HCT116 (cell line): Measurements from ENCODE around the gene METTL21C. TPM values are rescaled to one million over a fixed set of nuclear protein-coding genes. Genes with fewer than 3 reads are reported as not detected.

Experiments
- ATAC-seq: fragments of 200-7000 bp; cut with Tn5 transposase; 2 replicates; pipeline ENCODE4 v1.9.1; 2020; ENCODE audit warnings: mild to moderate bottlenecking, moderate library complexity
- BruUV-seq: library from RNA; stranded (reverse); fragments of 400-500 nt; replicated peaks from 2 replicates; lab custom pipeline; 2021; lab: Mats Ljungman, UMichigan
- CTCF ChIA-PET: fragments of 300-600 bp; sonication (Branson Sonifier 250); formaldehyde crosslinking; loops from one replicate; lab custom pipeline; 2021; ENCODE audit warnings: antibody characterized with exemption; lab: Charles Lee
- POLR2A ChIA-PET: fragments of 300-600, 350-600 bp; sonication (Branson Sonifier 250); formaldehyde crosslinking; loops from one replicate; lab custom pipeline; 2021; ENCODE audit warnings: antibody characterized with exemption; lab: Charles Lee
- RAD21 ChIA-PET, 2 experiments: fragments of 300-600 bp; sonication (Branson Sonifier 250); formaldehyde crosslinking; loops; one replicate each; lab custom pipeline; 2023; ENCODE audit warnings: low total read pairs in 2 of 2; ENCODE audit not compliant: uncharacterized antibody in 2 of 2, unreplicated experiment in 2 of 2, low non-redundant PET in 1 of 2; lab: Charles Lee
- DNase-seq: peaks from one replicate; pipeline ENCODE4 v3.0.0-alpha.2; 2010; ENCODE audit warnings: low read depth, low spot score
- H2AFZ ChIP-seq: fragments of 200-600 bp; shearing (Covaris generic), sonication (generic); 2 replicates; pipeline ENCODE4 v1.6.1; 2017; ENCODE audit warnings: low read depth, mixed run types, mixed read lengths, antibody characterized with exemption, low read length; ENCODE audit not compliant: poor library complexity, severe bottlenecking
- H3K27ac ChIP-seq: 2 replicates; pipeline ENCODE4 v1.5.1; 2012; ENCODE audit warnings: low read depth, low read length
- H3K27me3 ChIP-seq: fragments of 200-600 bp; sonication (generic); 2 replicates; pipeline ENCODE4 v1.6.1; 2016; ENCODE audit warnings: mixed run types, low read length, mixed read lengths; ENCODE audit not compliant: insufficient read depth
- H3K36me3 ChIP-seq, 2 experiments: fragments of 200-500 bp in 1 of 2; fragments of 200-600 bp in 1 of 2; sonication (Bioruptor generic) in 1 of 2; sonication (generic) in 1 of 2; 2 replicates each; pipeline versions ENCODE4 v1.5.1 to v1.6.1; 2014 to 2016; ENCODE audit warnings: low read length in 2 of 2, inconsistent platforms in 1 of 2, mixed read lengths in 1 of 2, mixed run types in 1 of 2; ENCODE audit not compliant: insufficient read depth in 2 of 2, control insufficient read depth in 1 of 2
- H3K4me1 ChIP-seq, 2 experiments: fragments of 200-600 bp in 1 of 2; sonication (generic) in 1 of 2; 2 replicates each; pipeline versions ENCODE4 v1.5.1 to v1.6.1; 2012 to 2017; ENCODE audit warnings: low read length in 2 of 2, inconsistent platforms in 1 of 2, mild to moderate bottlenecking in 1 of 2, mixed read lengths in 1 of 2, mixed run types in 1 of 2, moderate library complexity in 1 of 2; ENCODE audit not compliant: insufficient read depth in 2 of 2, control insufficient read depth in 1 of 2
- H3K4me2 ChIP-seq: fragments of 200-600 bp; sonication (generic); 2 replicates; pipeline ENCODE4 v1.6.1; 2017; ENCODE audit warnings: mixed run types, low read length, mixed read lengths
- H3K4me3 ChIP-seq, 2 experiments: fragments of 200-600 bp in 1 of 2; sonication (generic) in 1 of 2; replicated peaks in 1 of 2; 2 replicates each; pipeline ENCODE4 v1.5.1; 2011 to 2016; ENCODE audit warnings: low read length in 2 of 2, control low read depth in 1 of 2, low read depth in 1 of 2, mild to moderate bottlenecking in 1 of 2, mixed read lengths in 1 of 2, mixed run types in 1 of 2
- H3K79me2 ChIP-seq: fragments of 200-600 bp; sonication (generic); 2 replicates; pipeline ENCODE4 v1.6.1; 2017; ENCODE audit warnings: mild to moderate bottlenecking, mixed run types, low read length, moderate library complexity, mixed read lengths; ENCODE audit not compliant: insufficient read depth
- H3K9ac ChIP-seq: fragments of 200-600 bp; sonication (generic); 2 replicates; pipeline ENCODE4 v1.6.1; 2016; ENCODE audit warnings: low read length, mixed read lengths
- H3K9me2 ChIP-seq: fragments of 200-600 bp; sonication (generic), shearing (Covaris generic); 2 replicates; pipeline ENCODE4 v1.6.1; 2017; ENCODE audit warnings: mixed run types, mild to moderate bottlenecking, moderate library complexity; ENCODE audit not compliant: insufficient read depth
- H3K9me3 ChIP-seq, 2 experiments: fragments of 200-500 bp in 1 of 2; fragments of 200-600 bp in 1 of 2; sonication (Bioruptor generic) in 1 of 2; sonication (generic) in 1 of 2; 2 replicates each; pipeline ENCODE4 v1.6.1; 2014 to 2017; ENCODE audit warnings: low read length in 2 of 2, mixed read lengths in 2 of 2, inconsistent platforms in 1 of 2, low read depth in 1 of 2, mild to moderate bottlenecking in 1 of 2, mixed run types in 1 of 2, moderate library complexity in 1 of 2; ENCODE audit not compliant: control insufficient read depth in 1 of 2, insufficient read depth in 1 of 2
- H4K20me1 ChIP-seq: fragments of 200-600 bp; sonication (generic), shearing (Covaris generic); 2 replicates; pipeline ENCODE4 v1.6.1; 2017; ENCODE audit warnings: mixed run types, mild to moderate bottlenecking, moderate library complexity; ENCODE audit not compliant: insufficient read depth
- CEBPB ChIP-seq: IDR thresholded peaks from 2 replicates; pipeline ENCODE4 v1.6.1; 2012; ENCODE audit warnings: low read depth
- ELF1 ChIP-seq: IDR thresholded peaks from 2 replicates; pipeline ENCODE4 v1.6.1; 2012; ENCODE audit warnings: low read depth, borderline replicate concordance
- EZH2 ChIP-seq: fragments of 200-600 bp; sonication (generic); IDR thresholded peaks from 2 replicates; pipeline ENCODE4 v1.6.1; 2017; ENCODE audit warnings: antibody characterized with exemption, mixed run types
- EZH2phosphoT487 ChIP-seq: fragments of 200-600 bp; IDR thresholded peaks from 2 replicates; pipeline ENCODE4 v1.6.1; 2018; ENCODE audit warnings: antibody characterized with exemption, borderline replicate concordance
- FOSL1 ChIP-seq: IDR thresholded peaks from 2 replicates; pipeline ENCODE4 v1.6.1; 2012; ENCODE audit warnings: low read depth
- POLR2A ChIP-seq: IDR thresholded peaks from 2 replicates; pipeline ENCODE4 v1.7.0; 2011; ENCODE audit warnings: borderline replicate concordance; ENCODE audit not compliant: insufficient read depth, insufficient read length; ENCODE audit errors: extremely low read depth
- SIN3A ChIP-seq: IDR thresholded peaks from 2 replicates; pipeline ENCODE4 v1.6.1; 2012; ENCODE audit warnings: low read depth
- SP1 ChIP-seq: IDR thresholded peaks from 2 replicates; pipeline ENCODE4 v1.6.1; 2012; ENCODE audit warnings: low read depth
- SRF ChIP-seq: IDR thresholded peaks from 2 replicates; pipeline ENCODE4 v1.6.1; 2012; ENCODE audit warnings: low read depth
- TCF7L2 ChIP-seq: IDR thresholded peaks from 2 replicates; pipeline ENCODE4 v1.7.0; 2011; ENCODE audit warnings: borderline replicate concordance, inconsistent platforms; ENCODE audit not compliant: insufficient read depth, insufficient read length; ENCODE audit errors: extremely low read depth
- YY1 ChIP-seq: IDR thresholded peaks from 2 replicates; pipeline ENCODE4 v1.6.1; 2011; ENCODE audit warnings: low read length, low read depth, moderate library complexity, mild to moderate bottlenecking; ENCODE audit not compliant: insufficient replicate concordance; ENCODE audit errors: extremely low read depth
- ZFX ChIP-seq: fragments of 450-650 bp; IDR thresholded peaks from 2 replicates; pipeline ENCODE4 v1.6.1; 2017
- intact Hi-C: fragments of 100-400 bp; cut with micrococcal nuclease; formaldehyde crosslinking; loops from 2 replicates; pipeline ENCODE4 v1.10.0; 2022
- total RNA-seq: library from RNA; stranded (reverse); gene quantifications from one replicate; pipeline ENCODE4 v1.2.1, GENCODE V29; 2021; ENCODE audit not compliant: unreplicated experiment
- TF ChIP-seq, protein P1 (sequence below): IDR thresholded peaks from 2 replicates; pipeline ENCODE4 v1.6.1; 2012
- TF ChIP-seq, protein P2 (sequence below): IDR thresholded peaks from 2 replicates; pipeline ENCODE4 v1.6.1; 2012; ENCODE audit warnings: low read depth
- TF ChIP-seq, protein P3 (sequence below): IDR thresholded peaks from 2 replicates; pipeline ENCODE4 v1.6.1; 2011; ENCODE audit warnings: mild to moderate bottlenecking, low read length, moderate library complexity; ENCODE audit not compliant: insufficient replicate concordance; ENCODE audit errors: extremely low read depth
- TF ChIP-seq, protein P4 (sequence below), 3 experiments: fragments of 200-600 bp in 1 of 3; sonication (generic) in 1 of 3; IDR thresholded peaks in 2 of 3; conservative IDR thresholded peaks in 1 of 3; 2 replicates each; pipeline ENCODE4 v1.5.1; 2012 to 2017; ENCODE audit warnings: low read depth in 2 of 3, low read length in 2 of 3, antibody characterized with exemption in 1 of 3, borderline replicate concordance in 1 of 3, control low read depth in 1 of 3, mild to moderate bottlenecking in 1 of 3, mixed read lengths in 1 of 3, mixed run types in 1 of 3, moderate library complexity in 1 of 3; ENCODE audit not compliant: insufficient read depth in 1 of 3

METTL21C gene
- total RNA-seq, 1 experiment from 2014 or later: not detected

DNA sequence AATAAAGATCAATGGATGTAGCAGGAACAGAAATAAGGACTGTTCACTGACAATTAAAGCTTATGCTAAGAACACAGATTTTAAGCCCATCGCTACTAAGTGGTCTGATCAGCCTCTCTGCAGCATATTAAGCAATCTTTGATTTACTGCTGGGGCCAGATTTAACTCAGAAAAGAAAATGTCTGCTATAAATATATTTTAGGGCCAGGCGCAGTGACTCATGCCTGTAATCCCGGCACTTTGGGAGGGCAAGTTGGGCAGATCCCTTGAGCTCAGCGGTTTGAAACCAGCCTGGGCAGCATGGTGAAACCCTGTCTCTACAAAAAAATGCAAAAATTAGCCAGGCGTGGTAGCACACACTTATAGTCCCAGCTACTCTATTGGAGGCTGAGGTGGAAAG is 43.0 kb downstream of the METTL21C start:
- DNase-seq: no peak

More for the DNA sequence above, 43.0 kb downstream of the METTL21C start:
- Histone ChIP-seq H3K9ac (no peak overlapping the region), H3K4me1 (no peaks in the 10 kb centered on the region), H3K9me3 (no peaks in the 10 kb centered on the region), H3K9me2 (no peaks in the 10 kb centered on the region), H3K79me2 (no peaks in the 10 kb centered on the region), H3K27ac (no peak overlapping the region), H3K36me3 (peaks cover 24 to 28% of the 10 kb centered on the region in 2 experiments), H3K4me3 (no peak overlapping the region), H3K4me2 (no peak overlapping the region), H4K20me1 (no peaks in the 10 kb centered on the region), H3K27me3 (no peaks in the 10 kb centered on the region), H2AFZ (no peak overlapping the region)
- intact Hi-C loops: no loop called here
- no TSS peak for BruUV-seq
- no peak for ATAC-seq
- RAD21 ChIA-PET: no interaction called here
- POLR2A ChIA-PET: no interaction called here
- CTCF ChIA-PET: no interaction called here
- TF ChIP-seq, protein P1, sequence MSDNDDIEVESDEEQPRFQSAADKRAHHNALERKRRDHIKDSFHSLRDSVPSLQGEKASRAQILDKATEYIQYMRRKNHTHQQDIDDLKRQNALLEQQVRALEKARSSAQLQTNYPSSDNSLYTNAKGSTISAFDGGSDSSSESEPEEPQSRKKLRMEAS: no peak
- TF ChIP-seq POLR2A (no peak), SIN3A (no peak), FOSL1 (no peak), TCF7L2 (no peak), SP1 (no peak), YY1 (no peak), EZH2 (no peak), EZH2phosphoT487 (no peak), CEBPB (no peak), ELF1 (no peak), ZFX (no peak), SRF (no peak)
- TF ChIP-seq, protein P2, sequence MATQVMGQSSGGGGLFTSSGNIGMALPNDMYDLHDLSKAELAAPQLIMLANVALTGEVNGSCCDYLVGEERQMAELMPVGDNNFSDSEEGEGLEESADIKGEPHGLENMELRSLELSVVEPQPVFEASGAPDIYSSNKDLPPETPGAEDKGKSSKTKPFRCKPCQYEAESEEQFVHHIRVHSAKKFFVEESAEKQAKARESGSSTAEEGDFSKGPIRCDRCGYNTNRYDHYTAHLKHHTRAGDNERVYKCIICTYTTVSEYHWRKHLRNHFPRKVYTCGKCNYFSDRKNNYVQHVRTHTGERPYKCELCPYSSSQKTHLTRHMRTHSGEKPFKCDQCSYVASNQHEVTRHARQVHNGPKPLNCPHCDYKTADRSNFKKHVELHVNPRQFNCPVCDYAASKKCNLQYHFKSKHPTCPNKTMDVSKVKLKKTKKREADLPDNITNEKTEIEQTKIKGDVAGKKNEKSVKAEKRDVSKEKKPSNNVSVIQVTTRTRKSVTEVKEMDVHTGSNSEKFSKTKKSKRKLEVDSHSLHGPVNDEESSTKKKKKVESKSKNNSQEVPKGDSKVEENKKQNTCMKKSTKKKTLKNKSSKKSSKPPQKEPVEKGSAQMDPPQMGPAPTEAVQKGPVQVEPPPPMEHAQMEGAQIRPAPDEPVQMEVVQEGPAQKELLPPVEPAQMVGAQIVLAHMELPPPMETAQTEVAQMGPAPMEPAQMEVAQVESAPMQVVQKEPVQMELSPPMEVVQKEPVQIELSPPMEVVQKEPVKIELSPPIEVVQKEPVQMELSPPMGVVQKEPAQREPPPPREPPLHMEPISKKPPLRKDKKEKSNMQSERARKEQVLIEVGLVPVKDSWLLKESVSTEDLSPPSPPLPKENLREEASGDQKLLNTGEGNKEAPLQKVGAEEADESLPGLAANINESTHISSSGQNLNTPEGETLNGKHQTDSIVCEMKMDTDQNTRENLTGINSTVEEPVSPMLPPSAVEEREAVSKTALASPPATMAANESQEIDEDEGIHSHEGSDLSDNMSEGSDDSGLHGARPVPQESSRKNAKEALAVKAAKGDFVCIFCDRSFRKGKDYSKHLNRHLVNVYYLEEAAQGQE: no peak
- TF ChIP-seq, protein P3, sequence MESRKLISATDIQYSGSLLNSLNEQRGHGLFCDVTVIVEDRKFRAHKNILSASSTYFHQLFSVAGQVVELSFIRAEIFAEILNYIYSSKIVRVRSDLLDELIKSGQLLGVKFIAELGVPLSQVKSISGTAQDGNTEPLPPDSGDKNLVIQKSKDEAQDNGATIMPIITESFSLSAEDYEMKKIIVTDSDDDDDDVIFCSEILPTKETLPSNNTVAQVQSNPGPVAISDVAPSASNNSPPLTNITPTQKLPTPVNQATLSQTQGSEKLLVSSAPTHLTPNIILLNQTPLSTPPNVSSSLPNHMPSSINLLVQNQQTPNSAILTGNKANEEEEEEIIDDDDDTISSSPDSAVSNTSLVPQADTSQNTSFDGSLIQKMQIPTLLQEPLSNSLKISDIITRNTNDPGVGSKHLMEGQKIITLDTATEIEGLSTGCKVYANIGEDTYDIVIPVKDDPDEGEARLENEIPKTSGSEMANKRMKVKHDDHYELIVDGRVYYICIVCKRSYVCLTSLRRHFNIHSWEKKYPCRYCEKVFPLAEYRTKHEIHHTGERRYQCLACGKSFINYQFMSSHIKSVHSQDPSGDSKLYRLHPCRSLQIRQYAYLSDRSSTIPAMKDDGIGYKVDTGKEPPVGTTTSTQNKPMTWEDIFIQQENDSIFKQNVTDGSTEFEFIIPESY: no peak
- TF ChIP-seq, protein P4, sequence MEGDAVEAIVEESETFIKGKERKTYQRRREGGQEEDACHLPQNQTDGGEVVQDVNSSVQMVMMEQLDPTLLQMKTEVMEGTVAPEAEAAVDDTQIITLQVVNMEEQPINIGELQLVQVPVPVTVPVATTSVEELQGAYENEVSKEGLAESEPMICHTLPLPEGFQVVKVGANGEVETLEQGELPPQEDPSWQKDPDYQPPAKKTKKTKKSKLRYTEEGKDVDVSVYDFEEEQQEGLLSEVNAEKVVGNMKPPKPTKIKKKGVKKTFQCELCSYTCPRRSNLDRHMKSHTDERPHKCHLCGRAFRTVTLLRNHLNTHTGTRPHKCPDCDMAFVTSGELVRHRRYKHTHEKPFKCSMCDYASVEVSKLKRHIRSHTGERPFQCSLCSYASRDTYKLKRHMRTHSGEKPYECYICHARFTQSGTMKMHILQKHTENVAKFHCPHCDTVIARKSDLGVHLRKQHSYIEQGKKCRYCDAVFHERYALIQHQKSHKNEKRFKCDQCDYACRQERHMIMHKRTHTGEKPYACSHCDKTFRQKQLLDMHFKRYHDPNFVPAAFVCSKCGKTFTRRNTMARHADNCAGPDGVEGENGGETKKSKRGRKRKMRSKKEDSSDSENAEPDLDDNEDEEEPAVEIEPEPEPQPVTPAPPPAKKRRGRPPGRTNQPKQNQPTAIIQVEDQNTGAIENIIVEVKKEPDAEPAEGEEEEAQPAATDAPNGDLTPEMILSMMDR (IDR thresholded peaks at IDR 0.05 in 2 of 3, conservative IDR thresholded peaks at IDR 0.05 in 1 of 3; ENCODE audit: borderline replicate concordance in 1 of 3, insufficient read depth in 1 of 3, low read depth in 2 of 3, low read length in 2 of 3): no peak
